ENCODE measurements around the gene BCL2L12.

BCL2L12 gene

DNA sequence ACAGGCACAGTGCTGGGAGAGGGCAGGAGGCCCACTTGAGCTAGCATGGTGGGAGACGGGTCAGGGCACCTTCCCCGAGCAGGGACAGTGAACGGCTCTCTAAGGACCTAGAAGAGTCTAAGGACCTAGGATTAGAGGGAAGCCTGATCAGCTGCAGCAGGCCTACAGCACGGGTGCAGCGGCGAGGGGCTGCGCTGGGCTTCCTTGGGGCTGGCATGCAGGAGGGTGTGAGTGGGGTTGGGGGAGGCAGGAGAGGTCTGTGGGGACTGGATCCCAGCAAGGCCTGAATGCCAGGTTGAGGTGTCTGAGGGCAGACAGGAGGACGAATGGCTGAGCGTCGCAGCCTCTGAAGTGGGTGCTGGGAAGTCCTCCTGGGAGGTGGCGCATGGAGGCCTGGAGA is 20.1 kb upstream of the BCL2L12 start:
- DNase-seq (ENCODE audit: low read depth) = no peak
- Histone ChIP-seq H3K9me3 (ENCODE audit: control insufficient read depth, low read length) (no peaks in the 10 kb centered on the region), H3K9ac (ENCODE audit: low read length) (peak overlapping the region; percentile 22), H3K4me3 (ENCODE audit: low read length) (no peak overlapping the region), H3K27me3 (replicated peaks; ENCODE audit: control insufficient read depth, insufficient read depth, low read length) (no peaks in the 10 kb centered on the region), H3K36me3 (ENCODE audit: control insufficient read depth, insufficient read depth, low read length, severe bottlenecking) (peaks cover 31% of the 10 kb centered on the region), H3K4me1 (ENCODE audit: control insufficient read depth, insufficient read depth, low read length) (peaks cover 24% of the 10 kb centered on the region)

DNA sequence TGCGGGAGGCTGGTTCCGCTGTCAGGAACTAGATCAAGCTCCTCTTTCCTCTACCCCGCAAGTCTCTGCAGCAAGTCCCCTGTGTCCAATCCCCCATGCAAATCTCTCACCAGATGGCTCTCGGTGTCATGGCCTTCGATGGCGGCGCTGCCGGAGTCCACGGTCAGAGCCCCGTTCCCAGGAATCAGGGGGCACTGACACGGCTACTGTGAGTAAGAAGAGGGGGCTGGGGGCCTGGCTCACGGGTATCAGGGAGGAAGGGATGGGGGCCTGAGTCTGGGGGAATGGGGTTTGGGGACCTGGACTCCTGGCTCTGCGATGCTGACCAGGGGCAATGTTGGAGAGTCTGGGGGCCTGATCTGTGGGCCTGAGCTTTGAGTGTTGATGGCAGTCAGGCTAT is 19.7 kb upstream of the BCL2L12 start:
- Histone ChIP-seq H3K4me3 (ENCODE audit: low read length) (no peak overlapping the region), H3K4me1 (ENCODE audit: control insufficient read depth, insufficient read depth, low read length) (peaks cover 21% of the 10 kb centered on the region), H3K9me3 (ENCODE audit: control insufficient read depth, low read length) (no peaks in the 10 kb centered on the region), H3K36me3 (ENCODE audit: control insufficient read depth, insufficient read depth, low read length, severe bottlenecking) (peaks cover 33% of the 10 kb centered on the region), H3K27me3 (replicated peaks; ENCODE audit: control insufficient read depth, insufficient read depth, low read length) (no peaks in the 10 kb centered on the region), H3K9ac (ENCODE audit: low read length) (no peak overlapping the region)
- no peak for DNase-seq (ENCODE audit: low read depth)

DNA sequence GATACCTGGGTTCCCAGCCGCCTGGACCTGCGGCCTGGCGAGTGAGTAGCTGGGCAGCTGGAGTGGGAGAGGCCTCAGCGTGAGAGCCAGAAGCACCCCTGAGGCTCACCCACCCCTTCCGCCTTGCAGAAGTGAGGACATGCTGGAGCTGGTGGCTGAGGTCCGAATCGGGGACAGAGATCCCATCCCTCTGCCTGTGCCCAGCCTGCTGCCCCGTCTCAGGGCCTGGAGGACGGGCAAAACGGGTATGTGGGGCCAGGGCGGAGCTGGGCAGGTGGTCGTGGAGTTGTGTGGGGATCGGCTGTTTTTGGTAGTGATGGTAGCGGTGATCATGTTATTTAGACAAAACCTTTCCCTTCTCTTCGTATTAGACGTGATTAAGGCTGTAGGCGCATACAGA is 19.1 kb upstream of the BCL2L12 start:
- DNase-seq (ENCODE audit: low read depth) = no peak

DNA sequence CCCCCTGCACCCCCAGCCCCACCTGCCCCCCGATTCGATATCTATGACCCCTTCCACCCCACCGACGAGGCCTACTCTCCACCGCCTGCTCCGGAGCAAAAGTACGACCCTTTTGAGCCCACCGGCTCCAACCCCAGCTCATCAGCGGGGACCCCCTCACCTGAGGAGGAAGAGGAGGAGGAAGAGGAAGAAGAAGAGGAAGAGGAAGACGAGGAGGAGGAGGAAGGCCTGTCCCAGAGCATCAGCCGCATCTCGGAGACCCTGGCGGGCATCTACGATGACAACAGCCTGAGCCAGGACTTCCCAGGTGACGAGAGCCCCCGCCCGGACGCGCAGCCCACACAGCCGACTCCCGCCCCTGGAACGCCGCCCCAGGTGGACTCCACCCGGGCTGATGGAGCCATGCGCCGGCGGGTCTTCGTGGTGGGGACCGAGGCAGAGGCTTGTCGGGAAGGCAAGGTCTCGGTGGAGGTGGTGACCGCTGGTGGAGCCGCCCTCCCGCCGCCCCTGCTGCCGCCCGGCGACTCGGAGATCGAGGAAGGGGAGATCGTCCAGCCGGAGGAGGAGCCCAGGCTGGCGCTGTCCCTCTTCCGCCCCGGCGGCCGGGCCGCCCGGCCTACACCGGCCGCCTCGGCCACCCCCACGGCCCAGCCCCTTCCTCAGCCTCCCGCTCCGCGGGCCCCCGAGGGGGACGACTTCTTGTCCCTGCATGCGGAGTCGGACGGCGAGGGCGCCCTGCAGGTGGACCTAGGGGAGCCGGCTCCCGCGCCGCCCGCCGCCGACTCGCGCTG is 14.5 kb upstream of the BCL2L12 start:
- no peak for DNase-seq (ENCODE audit: low read depth)
- H3K9ac ChIP-seq (ENCODE audit: low read length) = no peak overlapping the region
- peaks cover 73% of the 10 kb centered on the region for H3K36me3 ChIP-seq (ENCODE audit: control insufficient read depth, insufficient read depth, low read length, severe bottlenecking)
- H3K9me3 ChIP-seq (ENCODE audit: control insufficient read depth, low read length) = no peaks in the 10 kb centered on the region
- no peak overlapping the region for H3K4me3 ChIP-seq (ENCODE audit: low read length)
- H3K27me3 ChIP-seq (replicated peaks; ENCODE audit: control insufficient read depth, insufficient read depth, low read length) = no peaks in the 10 kb centered on the region
- H3K4me1 ChIP-seq (ENCODE audit: control insufficient read depth, insufficient read depth, low read length) = no peaks in the 10 kb centered on the region

More for the DNA sequence above, 19.1 kb upstream of the BCL2L12 start:
- Histone ChIP-seq H3K27me3 (replicated peaks; ENCODE audit: control insufficient read depth, insufficient read depth, low read length) (no peaks in the 10 kb centered on the region), H3K4me3 (ENCODE audit: low read length) (no peak overlapping the region), H3K9me3 (ENCODE audit: control insufficient read depth, low read length) (no peaks in the 10 kb centered on the region), H3K4me1 (ENCODE audit: control insufficient read depth, insufficient read depth, low read length) (peaks cover 15% of the 10 kb centered on the region), H3K9ac (ENCODE audit: low read length) (no peak overlapping the region), H3K36me3 (ENCODE audit: control insufficient read depth, insufficient read depth, low read length, severe bottlenecking) (peaks cover 37% of the 10 kb centered on the region)

DNA sequence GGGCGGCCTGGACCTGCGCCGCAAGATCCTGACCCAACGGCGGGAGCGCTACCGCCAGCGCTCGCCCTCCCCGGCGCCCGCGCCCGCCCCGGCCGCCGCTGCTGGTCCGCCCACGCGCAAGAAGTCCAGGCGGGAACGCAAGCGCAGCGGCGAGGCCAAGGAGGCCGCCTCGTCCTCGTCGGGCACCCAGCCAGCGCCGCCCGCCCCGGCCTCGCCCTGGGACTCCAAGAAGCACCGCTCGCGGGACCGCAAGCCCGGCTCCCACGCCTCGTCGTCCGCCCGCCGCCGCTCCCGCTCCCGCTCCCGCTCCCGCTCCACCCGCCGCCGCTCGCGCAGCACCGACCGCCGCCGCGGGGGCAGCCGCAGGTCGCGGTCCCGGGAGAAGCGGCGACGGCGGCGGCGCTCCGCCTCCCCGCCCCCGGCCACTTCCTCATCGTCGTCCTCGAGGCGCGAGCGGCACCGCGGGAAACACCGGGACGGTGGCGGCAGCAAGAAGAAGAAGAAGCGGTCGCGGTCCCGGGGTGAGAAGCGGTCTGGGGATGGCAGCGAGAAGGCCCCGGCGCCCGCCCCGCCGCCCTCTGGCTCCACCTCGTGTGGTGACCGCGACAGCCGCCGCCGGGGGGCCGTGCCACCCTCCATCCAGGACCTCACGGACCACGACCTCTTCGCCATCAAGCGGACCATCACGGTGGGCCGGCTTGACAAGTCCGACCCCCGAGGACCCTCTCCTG is 13.7 kb upstream of the BCL2L12 start:
- Histone ChIP-seq H3K9me3 (ENCODE audit: control insufficient read depth, low read length) (no peaks in the 10 kb centered on the region), H3K27me3 (replicated peaks; ENCODE audit: control insufficient read depth, insufficient read depth, low read length) (no peaks in the 10 kb centered on the region), H3K4me1 (ENCODE audit: control insufficient read depth, insufficient read depth, low read length) (no peaks in the 10 kb centered on the region), H3K4me3 (ENCODE audit: low read length) (no peak overlapping the region), H3K36me3 (ENCODE audit: control insufficient read depth, insufficient read depth, low read length, severe bottlenecking) (peaks cover 73% of the 10 kb centered on the region), H3K9ac (ENCODE audit: low read length) (no peak overlapping the region)
- no peak for DNase-seq (ENCODE audit: low read depth)

DNA sequence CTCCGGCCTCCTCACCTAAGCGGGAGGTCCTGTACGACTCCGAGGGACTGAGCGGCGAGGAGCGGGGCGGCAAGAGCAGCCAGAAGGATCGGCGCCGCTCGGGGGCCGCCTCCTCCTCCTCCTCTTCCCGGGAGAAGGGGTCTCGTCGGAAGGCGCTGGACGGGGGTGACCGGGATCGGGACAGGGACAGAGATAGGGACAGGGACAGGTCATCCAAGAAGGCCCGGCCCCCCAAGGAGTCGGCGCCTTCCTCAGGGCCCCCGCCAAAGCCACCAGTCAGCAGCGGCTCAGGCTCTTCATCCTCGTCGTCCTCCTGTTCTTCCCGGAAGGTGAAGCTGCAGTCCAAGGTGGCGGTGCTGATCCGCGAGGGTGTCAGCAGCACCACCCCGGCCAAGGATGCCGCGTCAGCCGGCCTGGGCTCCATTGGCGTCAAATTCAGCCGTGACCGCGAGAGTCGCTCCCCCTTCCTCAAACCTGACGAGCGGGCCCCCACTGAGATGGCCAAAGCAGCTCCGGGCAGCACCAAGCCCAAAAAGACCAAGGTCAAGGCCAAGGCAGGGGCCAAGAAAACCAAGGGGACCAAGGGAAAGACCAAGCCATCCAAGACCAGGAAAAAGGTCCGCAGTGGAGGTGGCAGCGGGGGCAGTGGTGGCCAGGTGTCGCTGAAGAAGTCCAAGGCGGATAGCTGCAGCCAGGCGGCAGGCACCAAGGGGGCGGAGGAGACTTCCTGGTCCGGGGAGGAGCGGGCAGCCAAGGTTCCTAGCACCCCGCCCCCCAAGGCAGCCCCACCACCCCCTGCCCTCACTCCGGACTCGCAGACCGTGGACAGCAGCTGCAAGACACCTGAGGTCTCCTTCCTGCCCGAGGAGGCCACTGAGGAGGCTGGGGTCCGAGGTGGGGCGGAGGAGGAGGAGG is 12.9 kb upstream of the BCL2L12 start:
- peaks cover 74% of the 10 kb centered on the region for H3K36me3 ChIP-seq (ENCODE audit: control insufficient read depth, insufficient read depth, low read length, severe bottlenecking)
- H3K4me1 ChIP-seq (ENCODE audit: control insufficient read depth, insufficient read depth, low read length) = no peaks in the 10 kb centered on the region
- no peaks in the 10 kb centered on the region for H3K27me3 ChIP-seq (replicated peaks; ENCODE audit: control insufficient read depth, insufficient read depth, low read length)
- H3K4me3 ChIP-seq (ENCODE audit: low read length) = no peak overlapping the region
- H3K9me3 ChIP-seq (ENCODE audit: control insufficient read depth, low read length) = no peaks in the 10 kb centered on the region
- H3K9ac ChIP-seq (ENCODE audit: low read length) = no peak overlapping the region
- no peak for DNase-seq (ENCODE audit: low read depth)

DNA sequence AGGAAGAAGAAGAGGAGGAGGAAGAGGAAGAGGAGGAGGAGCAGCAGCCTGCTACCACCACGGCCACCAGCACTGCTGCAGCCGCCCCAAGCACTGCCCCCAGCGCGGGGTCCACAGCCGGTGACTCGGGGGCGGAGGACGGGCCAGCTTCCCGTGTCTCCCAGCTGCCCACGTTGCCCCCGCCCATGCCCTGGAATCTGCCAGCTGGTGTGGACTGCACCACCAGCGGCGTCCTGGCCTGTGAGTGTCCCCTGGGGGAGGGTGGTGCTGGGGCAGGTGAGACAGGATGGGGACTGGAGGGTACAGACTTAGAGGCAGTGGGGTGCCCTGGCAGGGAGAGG is 12.3 kb upstream of the BCL2L12 start:
- DNase-seq (ENCODE audit: low read depth) = no peak
- Histone ChIP-seq H3K27me3 (replicated peaks; ENCODE audit: control insufficient read depth, insufficient read depth, low read length) (no peaks in the 10 kb centered on the region), H3K4me1 (ENCODE audit: control insufficient read depth, insufficient read depth, low read length) (no peaks in the 10 kb centered on the region), H3K4me3 (ENCODE audit: low read length) (no peak overlapping the region), H3K36me3 (ENCODE audit: control insufficient read depth, insufficient read depth, low read length, severe bottlenecking) (peaks cover 78% of the 10 kb centered on the region), H3K9ac (ENCODE audit: low read length) (no peak overlapping the region), H3K9me3 (ENCODE audit: control insufficient read depth, low read length) (no peaks in the 10 kb centered on the region)

DNA sequence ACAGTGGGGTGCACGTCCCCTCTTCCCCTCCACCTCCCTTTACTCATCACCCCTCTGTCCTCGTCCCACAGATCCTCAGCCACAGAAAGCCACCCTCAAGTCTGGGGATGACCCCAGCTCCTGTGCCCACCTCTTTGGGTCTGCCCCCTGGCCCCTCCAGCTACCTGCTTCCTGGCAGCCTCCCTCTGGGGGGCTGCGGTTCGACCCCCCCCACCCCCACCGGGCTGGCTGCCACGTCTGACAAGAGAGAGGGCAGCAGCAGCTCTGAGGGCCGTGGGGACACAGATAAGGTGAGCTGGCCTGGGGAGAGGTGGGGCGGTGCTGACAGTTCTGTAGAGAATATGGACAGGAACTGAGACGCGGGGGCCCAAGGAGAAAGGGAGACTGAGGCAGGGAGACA is 11.2 kb upstream of the BCL2L12 start:
- H3K4me3 ChIP-seq (ENCODE audit: low read length) = no peak overlapping the region
- no peak for DNase-seq (ENCODE audit: low read depth)
- H3K9me3 ChIP-seq (ENCODE audit: control insufficient read depth, low read length) = no peaks in the 10 kb centered on the region
- no peak overlapping the region for H3K9ac ChIP-seq (ENCODE audit: low read length)
- H3K27me3 ChIP-seq (replicated peaks; ENCODE audit: control insufficient read depth, insufficient read depth, low read length) = no peaks in the 10 kb centered on the region
- no peaks in the 10 kb centered on the region for H3K4me1 ChIP-seq (ENCODE audit: control insufficient read depth, insufficient read depth, low read length)
- H3K36me3 ChIP-seq (ENCODE audit: control insufficient read depth, insufficient read depth, low read length, severe bottlenecking) = peaks cover 84% of the 10 kb centered on the region

DNA sequence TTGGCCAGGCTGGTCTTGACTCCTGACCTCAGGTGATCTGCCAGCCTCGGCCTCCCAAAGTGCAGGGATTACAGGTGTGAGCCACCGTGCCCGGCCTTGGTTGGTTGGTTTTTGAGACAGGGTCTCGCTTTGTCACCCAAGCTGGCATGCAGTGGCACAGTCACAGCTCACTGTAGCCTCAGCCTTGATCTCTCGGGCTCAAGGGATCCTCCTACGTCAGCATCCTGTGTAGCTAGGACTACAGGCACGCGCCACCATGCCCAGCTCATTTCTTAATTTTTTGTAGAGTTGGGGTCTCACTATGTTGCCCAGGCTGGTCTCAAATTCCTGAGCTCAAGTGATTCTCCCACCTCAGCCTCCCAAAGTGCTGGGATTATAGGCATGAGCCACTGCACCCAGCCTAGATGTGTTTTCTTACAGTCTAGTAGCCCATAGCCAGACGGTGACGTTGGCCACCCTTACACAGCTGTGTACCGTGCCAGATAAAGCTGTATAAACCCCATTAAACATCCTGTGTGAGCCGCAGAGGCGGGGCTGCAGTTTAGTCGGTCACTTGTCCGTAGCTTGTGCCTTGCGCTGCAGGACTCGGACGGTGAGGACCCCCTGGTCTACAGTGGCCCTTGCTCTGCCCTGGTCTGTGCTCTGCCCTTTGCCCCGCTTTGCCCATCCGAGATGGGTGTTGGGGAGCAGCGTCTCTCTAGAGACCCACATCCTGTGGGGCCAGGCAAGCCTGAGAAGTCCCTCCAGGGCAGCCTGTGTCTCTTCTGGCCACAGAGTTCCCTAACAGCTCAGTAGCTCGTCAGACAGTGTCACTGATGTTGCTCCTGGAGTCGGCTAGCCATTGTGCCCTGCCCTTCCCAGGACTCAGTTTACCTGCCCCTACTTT is 9.9 kb upstream of the BCL2L12 start:
- no peak for DNase-seq (ENCODE audit: low read depth)
- H3K9me3 ChIP-seq (ENCODE audit: control insufficient read depth, low read length) = no peaks in the 10 kb centered on the region
- no peaks in the 10 kb centered on the region for H3K4me1 ChIP-seq (ENCODE audit: control insufficient read depth, insufficient read depth, low read length)
- H3K36me3 ChIP-seq (ENCODE audit: control insufficient read depth, insufficient read depth, low read length, severe bottlenecking) = peaks cover 84% of the 10 kb centered on the region
- H3K4me3 ChIP-seq (ENCODE audit: low read length) = no peak overlapping the region
- H3K27me3 ChIP-seq (replicated peaks; ENCODE audit: control insufficient read depth, insufficient read depth, low read length) = no peaks in the 10 kb centered on the region
- H3K9ac ChIP-seq (ENCODE audit: low read length) = no peak overlapping the region

DNA sequence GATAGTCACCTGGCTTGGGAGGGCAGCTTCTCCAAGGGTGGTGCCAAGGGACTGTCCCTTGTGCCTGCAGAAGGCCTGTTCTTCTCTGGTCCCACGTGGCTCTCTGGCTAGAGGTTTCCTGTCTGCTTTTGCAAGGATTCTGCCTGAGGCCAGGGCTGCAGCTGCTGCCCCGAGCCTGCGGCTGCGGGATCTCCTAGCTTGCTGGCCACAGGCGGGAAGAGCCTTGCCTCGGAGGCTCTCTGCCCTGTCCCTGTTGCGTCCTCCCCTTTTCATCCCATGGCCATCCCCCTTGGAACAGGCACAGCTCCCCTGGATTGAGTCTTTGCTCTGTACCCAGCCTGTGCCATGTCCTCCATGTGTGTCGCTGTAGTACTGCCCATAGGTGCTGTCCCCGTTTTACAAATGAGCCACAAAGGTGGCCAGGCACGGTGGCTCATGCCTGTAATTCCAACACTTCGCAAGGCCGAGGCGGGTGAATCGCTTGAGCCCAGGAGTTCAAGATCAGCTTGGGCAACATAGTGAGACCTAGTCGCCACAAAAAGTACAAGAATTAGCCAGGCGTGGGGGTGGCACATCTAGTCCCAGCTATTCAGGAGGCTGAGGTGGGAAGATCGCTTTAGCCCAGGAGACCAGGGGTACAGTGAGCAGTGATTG is 9.2 kb upstream of the BCL2L12 start:
- Histone ChIP-seq H3K9me3 (ENCODE audit: control insufficient read depth, low read length) (no peaks in the 10 kb centered on the region), H3K36me3 (ENCODE audit: control insufficient read depth, insufficient read depth, low read length, severe bottlenecking) (peaks cover 83% of the 10 kb centered on the region), H3K4me1 (ENCODE audit: control insufficient read depth, insufficient read depth, low read length) (no peaks in the 10 kb centered on the region), H3K9ac (ENCODE audit: low read length) (no peak overlapping the region), H3K4me3 (ENCODE audit: low read length) (no peak overlapping the region), H3K27me3 (replicated peaks; ENCODE audit: control insufficient read depth, insufficient read depth, low read length) (no peaks in the 10 kb centered on the region)
- DNase-seq (ENCODE audit: low read depth) = no peak

All from adipocyte (in vitro differentiated cells).